ENCODE data around the gene RELN. TPM values are rescaled to one million over a fixed set of nuclear protein-coding genes. Genes with fewer than 3 reads are reported as not detected.

The RELN gene
- total and polyA plus RNA-seq, 9 donors: 0.68 to 8.7 (median 2.7) TPM

DNA sequence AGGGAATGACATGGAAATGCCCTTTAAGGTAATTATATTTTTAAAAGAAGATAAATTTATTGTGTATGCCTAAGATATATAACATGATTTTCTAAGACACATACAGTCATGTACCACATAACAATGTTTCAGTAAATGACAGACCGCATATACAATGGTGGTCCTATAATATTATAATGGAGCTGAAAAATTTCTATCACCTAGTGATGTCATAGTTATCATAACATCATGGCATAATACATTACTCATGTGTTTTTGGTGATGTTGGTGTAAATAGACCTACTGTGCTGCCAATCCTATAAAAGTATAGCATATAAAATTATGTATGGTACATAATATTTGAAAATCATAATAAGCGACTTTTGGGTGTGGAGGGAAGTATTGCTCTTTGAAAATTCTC lies 306.1 kb downstream of the RELN start:
- Histone ChIP-seq H3K36me3 (no peaks in the 10 kb centered on the region), H3K4me3 (no peak overlapping the region), H3K4me1 (ENCODE audit: insufficient read depth) (no peaks in the 10 kb centered on the region), H3K27me3 (no peaks in the 10 kb centered on the region), H3K27ac (no peak overlapping the region), H3K9me3 (no peaks in the 10 kb centered on the region)
- no peak for DNase-seq
- WGBS, 3 donors: 83 to 95% (median 89%) methylated on average over 2 of the region's 2 CpGs
- no peak for TF ChIP-seq POLR2A (IDR thresholded peaks at IDR 0.05)
- TF ChIP-seq, protein P1, sequence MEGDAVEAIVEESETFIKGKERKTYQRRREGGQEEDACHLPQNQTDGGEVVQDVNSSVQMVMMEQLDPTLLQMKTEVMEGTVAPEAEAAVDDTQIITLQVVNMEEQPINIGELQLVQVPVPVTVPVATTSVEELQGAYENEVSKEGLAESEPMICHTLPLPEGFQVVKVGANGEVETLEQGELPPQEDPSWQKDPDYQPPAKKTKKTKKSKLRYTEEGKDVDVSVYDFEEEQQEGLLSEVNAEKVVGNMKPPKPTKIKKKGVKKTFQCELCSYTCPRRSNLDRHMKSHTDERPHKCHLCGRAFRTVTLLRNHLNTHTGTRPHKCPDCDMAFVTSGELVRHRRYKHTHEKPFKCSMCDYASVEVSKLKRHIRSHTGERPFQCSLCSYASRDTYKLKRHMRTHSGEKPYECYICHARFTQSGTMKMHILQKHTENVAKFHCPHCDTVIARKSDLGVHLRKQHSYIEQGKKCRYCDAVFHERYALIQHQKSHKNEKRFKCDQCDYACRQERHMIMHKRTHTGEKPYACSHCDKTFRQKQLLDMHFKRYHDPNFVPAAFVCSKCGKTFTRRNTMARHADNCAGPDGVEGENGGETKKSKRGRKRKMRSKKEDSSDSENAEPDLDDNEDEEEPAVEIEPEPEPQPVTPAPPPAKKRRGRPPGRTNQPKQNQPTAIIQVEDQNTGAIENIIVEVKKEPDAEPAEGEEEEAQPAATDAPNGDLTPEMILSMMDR (IDR thresholded peaks at IDR 0.05): no peak
- intact Hi-C loops (cut with DNase I): no loop called here

DNA sequence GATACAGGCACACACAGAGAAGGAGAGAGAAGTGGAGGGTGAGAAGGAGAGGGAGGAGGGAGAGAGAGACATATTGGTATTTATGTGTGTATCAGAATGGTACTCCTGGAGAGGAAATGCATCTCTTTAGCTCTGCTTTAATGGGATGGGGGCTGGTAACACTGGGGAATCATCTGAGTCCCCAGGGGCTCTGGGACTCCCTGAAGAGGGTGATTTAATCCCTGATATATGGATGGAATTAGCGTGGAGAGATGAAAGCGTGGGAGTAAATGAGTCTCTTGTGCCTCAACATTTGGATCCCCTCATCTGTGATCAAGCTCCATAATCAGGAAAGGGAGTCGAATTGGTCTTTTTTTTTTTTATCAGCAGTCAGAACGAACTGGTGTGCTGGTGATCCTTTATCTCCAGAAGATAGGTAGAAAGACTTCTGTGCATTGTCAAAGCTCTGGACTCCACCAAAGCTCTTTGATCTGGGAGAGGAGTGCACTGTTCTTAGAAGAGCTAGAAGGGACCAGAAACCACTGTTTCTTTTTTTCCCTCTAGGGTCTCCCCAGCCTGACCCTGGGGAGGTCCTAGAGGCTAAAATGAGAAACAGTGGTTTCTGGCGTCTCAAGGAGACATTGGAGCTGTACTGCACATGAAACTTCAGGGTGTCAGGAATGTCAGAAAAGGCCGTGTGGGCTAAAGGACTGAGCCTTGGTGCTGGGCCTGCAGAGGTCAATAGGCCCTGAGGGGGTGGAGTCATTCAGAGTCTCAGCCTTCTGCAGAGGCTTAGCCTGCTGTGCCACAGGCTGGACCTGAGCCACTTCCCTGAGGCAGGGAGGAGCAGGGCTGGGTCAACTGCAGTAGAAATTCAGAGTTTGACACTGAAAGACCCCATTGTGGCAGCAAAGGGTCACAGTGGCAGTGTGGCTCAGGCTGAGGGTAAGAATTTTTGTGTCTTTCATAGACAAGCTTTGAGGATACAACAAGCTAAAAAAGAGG lies 309.0 kb downstream of the RELN start:
- H3K4me1 ChIP-seq (ENCODE audit: insufficient read depth): no peaks in the 10 kb centered on the region
- intact Hi-C loops (cut with DNase I): no loop called here
- no peaks in the 10 kb centered on the region for H3K9me3 ChIP-seq
- H3K4me3 ChIP-seq: no peak overlapping the region
- H3K27ac ChIP-seq: no peak overlapping the region
- no peak for TF ChIP-seq POLR2A (IDR thresholded peaks at IDR 0.05)
- TF ChIP-seq, protein P1 (IDR thresholded peaks at IDR 0.05): no peak
- no peaks in the 10 kb centered on the region for H3K27me3 ChIP-seq
- H3K36me3 ChIP-seq: no peaks in the 10 kb centered on the region
- WGBS, 3 donors: 38 to 52% (median 39%) methylated on average over 6 of the region's 6 CpGs
- DNase-seq: no peak

DNA sequence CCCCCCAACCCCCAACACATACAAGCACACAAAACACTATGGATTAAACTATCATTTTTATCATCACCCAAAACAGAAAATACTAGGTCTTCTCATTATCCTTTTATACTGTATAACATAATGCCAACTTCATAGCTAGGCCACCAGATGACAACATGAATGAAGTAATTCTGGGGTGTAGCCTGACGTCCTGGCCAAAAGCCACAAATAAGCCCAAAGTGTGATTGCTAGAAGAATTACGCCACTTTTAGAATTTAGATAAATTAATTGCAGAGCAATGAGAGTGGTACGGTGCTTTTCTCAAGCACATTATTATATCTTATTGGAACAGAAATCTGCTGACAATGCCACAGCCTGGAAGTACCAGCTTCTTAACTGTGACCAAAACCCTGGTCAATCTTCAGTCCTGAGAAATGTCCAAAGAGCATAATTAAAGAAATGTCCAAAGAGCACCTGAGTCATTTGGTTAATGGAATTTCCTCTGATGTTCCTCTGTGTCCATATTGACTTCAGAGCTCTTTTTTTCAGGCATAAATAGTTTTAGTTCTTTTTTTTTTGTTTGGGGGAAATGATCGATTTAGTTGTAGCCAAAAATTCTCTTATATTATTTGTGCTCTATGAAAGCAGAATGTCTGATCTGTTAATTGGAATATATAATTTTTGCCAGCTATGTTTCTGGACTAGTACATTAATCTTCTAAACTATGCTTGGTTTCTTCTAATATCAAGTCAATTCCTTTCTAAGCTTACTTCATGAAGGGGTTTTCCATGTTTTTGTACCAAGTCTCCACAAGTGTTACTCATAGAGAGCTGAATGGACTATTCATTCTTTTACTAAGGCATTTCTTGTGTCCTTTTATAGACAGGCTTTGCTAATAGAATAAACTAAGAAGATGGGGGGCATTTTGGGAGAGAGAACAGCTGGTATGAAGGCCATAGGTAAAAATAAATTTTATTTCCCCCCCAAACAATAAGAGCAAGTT lies 310.0 kb downstream of the RELN start:
- Histone ChIP-seq H3K36me3 (no peaks in the 10 kb centered on the region), H3K27me3 (no peaks in the 10 kb centered on the region), H3K4me1 (ENCODE audit: insufficient read depth) (no peaks in the 10 kb centered on the region), H3K4me3 (no peak overlapping the region), H3K27ac (no peak overlapping the region), H3K9me3 (no peaks in the 10 kb centered on the region)
- WGBS, 3 donors: 74 to 77% (median 75%) methylated on average over 4 of the region's 4 CpGs
- DNase-seq: no peak
- intact Hi-C loops (cut with DNase I): no loop called here
- TF ChIP-seq POLR2A (IDR thresholded peaks at IDR 0.05) (no peak), EP300 (IDR thresholded peaks at IDR 0.05) (no peak)
- TF ChIP-seq, protein P1 (IDR thresholded peaks at IDR 0.05): no peak

DNA sequence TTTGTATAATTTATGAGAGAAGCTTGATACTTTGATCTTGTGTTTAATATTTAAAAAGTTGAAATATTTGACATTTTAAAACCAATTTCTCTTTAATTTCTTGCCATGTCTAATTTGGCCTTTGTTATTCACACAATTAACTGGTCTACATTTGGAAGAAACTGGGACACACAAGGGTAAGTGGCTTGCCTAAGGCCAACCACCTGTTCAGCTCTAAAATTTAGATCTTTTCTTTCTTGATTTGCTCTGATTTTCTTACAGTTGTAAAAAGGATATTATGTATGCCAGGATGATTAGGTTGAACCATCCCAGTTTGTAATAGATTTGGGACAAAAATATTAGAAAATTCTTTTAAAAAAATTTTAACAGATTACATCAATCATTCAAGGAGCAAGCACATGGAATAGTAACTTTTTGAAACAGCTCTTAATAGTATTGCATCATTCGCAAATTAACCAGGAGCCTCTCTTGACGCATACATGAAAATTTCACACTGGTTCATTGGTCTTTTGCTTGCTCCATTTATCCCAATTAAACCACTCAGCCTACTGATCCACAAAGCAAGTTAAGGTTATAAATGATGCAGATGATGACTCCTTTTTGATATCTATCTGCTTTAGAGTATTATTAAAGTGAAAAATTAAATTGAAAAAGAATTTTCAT lies 321.0 kb downstream of the RELN start:
- no peak for DNase-seq
- Histone ChIP-seq H3K27ac (no peak overlapping the region), H3K4me3 (no peak overlapping the region), H3K4me1 (ENCODE audit: insufficient read depth) (no peaks in the 10 kb centered on the region), H3K36me3 (no peaks in the 10 kb centered on the region), H3K27me3 (no peaks in the 10 kb centered on the region), H3K9me3 (no peaks in the 10 kb centered on the region)
- no peak for TF ChIP-seq POLR2A (IDR thresholded peaks at IDR 0.05)
- TF ChIP-seq EP300 (IDR thresholded peaks at IDR 0.05): no peak
- TF ChIP-seq, protein P1 (IDR thresholded peaks at IDR 0.05): no peak
- WGBS, 3 donors: 65 to 72% (median 67%) methylated on average over 2 of the region's 2 CpGs
- intact Hi-C loops (cut with DNase I): no loop called here
